K562 (cell line): ENCODE data around the gene DNAJB12. TPM values are rescaled to one million over a fixed set of nuclear protein-coding genes. Genes with fewer than 3 reads are reported as not detected.

Experiments
- EP300 ChIP-seq: IDR thresholded peaks from 2 replicates; pipeline ENCODE4 v1.6.1; 2012; ENCODE audit warnings: low read length, improper control_type of control experiment
- EWSR1 ChIP-seq: fragments of 450-650 bp; IDR thresholded peaks from 2 replicates; pipeline ENCODE4 v1.6.1; 2018; ENCODE audit warnings: borderline replicate concordance, mild to moderate bottlenecking, low read depth, moderate library complexity; ENCODE audit not compliant: partially characterized antibody
- FUS ChIP-seq: fragments of 200-400 bp; formaldehyde crosslinking; optimal IDR thresholded peaks from 2 replicates; pipeline ENCODE3; 2017; ENCODE audit warnings: low read depth, low read length
- HDAC6 ChIP-seq: IDR thresholded peaks from 2 replicates; pipeline ENCODE4 v1.6.1; 2012; ENCODE audit warnings: low read depth, mild to moderate bottlenecking, control low read depth, inconsistent platforms, low read length, moderate library complexity
- HNRNPH1 ChIP-seq: fragments of 200-400 bp; formaldehyde crosslinking; optimal IDR thresholded peaks from 2 replicates; pipeline ENCODE3; 2017; ENCODE audit warnings: low read depth, mild to moderate bottlenecking, low read length, moderate library complexity
- MAFG ChIP-seq: fragments of 450-650 bp; conservative IDR thresholded peaks from 2 replicates; pipeline ENCODE4 v1.6.1; 2016; ENCODE audit warnings: missing genetic modification characterization, missing compliant biosample characterization
- PHB2 ChIP-seq: fragments of 450-650 bp; IDR thresholded peaks from 2 replicates; pipeline ENCODE4 v1.6.1; 2017; ENCODE audit warnings: low read depth
- RBM17 ChIP-seq: fragments of 200-400 bp; formaldehyde crosslinking; IDR thresholded peaks from 2 replicates; pipeline ENCODE4 v1.6.1; 2017; ENCODE audit warnings: low read depth, mild to moderate bottlenecking, low read length, borderline replicate concordance
- SLC30A9 ChIP-seq: fragments of 250-450 bp; sonication (Bioruptor Pico); IDR thresholded peaks from 2 replicates; pipeline ENCODE4 v1.8.0; 2022; ENCODE audit warnings: mild to moderate bottlenecking, moderate library complexity
- SREBF2 ChIP-seq: sonication (generic); formaldehyde crosslinking; IDR thresholded peaks from 2 replicates; pipeline ENCODE4 v1.4.0; 2020; ENCODE audit warnings: mild to moderate bottlenecking, missing genetic modification reagents
- SRF ChIP-seq, 2 experiments: fragments of 250-450, 450-650 bp in 1 of 2; sonication (Bioruptor Pico) in 1 of 2; sonication (generic) in 1 of 2; formaldehyde crosslinking; IDR thresholded peaks; 2 replicates each; pipeline versions ENCODE4 v1.5.0 to v1.5.1; 2020 to 2022; ENCODE audit warnings: mild to moderate bottlenecking in 1 of 2, missing genetic modification reagents in 1 of 2
- STAT5A ChIP-seq: IDR thresholded peaks from 2 replicates; pipeline ENCODE4 v1.6.1; 2012; ENCODE audit warnings: low read length, inconsistent platforms, borderline replicate concordance
- ZNF644 ChIP-seq: fragments of 200-800 bp; sonication (Bioruptor generic); IDR thresholded peaks from 2 replicates; pipeline ENCODE4 v1.6.1; 2016; ENCODE audit warnings: low read depth, missing genetic modification characterization, missing compliant biosample characterization
- ZNF79 ChIP-seq: fragments of 250-450 bp; sonication (Bioruptor Pico); IDR thresholded peaks from 2 replicates; pipeline ENCODE4 v1.4.0; 2020; ENCODE audit warnings: low read depth, mild to moderate bottlenecking, moderate library complexity
- polyA plus RNA-seq, 8 experiments: library from polyadenylated mRNA; depleted of rRNA in 4 of 8; stranded (reverse) in 5 of 8; unstranded in 3 of 8; fragments of >200 nt; fragmentation: Nextera tagmentation in 2 of 8; fragmentation: Illumina TruSeq in 1 of 8; extraction: Ambion mirVana in 2 of 8; extraction: Trizol in 1 of 8; gene quantifications; 2 replicates each; pipeline versions ENCODE4 v1.2.1 to v1.2.3, GENCODE V29; 2011 to 2014; ENCODE audit warnings: inconsistent platforms in 1 of 8, missing spikeins in 1 of 8
- total RNA-seq, 7 experiments: library from RNA; depleted of rRNA in 6 of 7; stranded (reverse); fragments of >200 nt in 6 of 7; fragmentation: Illumina TruSeq in 2 of 7; extraction: Trizol in 2 of 7; gene quantifications; 2 replicates each; pipeline versions ENCODE4 v1.2.1 to v1.2.3, GENCODE V29; 2011 to 2021; ENCODE audit warnings: low replicate concordance in 1 of 7
- TF ChIP-seq, protein P1 (sequence below): fragments of 450-650 bp; IDR thresholded peaks from 2 replicates; pipeline ENCODE4 v1.6.1; 2017; ENCODE audit warnings: antibody characterized with exemption, mild to moderate bottlenecking
- TF ChIP-seq, protein P2 (sequence below): sonication (generic); formaldehyde crosslinking; IDR thresholded peaks from 2 replicates; pipeline ENCODE4 v1.8.1; 2023; ENCODE audit warnings: mild to moderate bottlenecking, missing genetic modification reagents, moderate library complexity
- TF ChIP-seq, protein P3 (sequence below): IDR thresholded peaks from 3 replicates; pipeline ENCODE4 v1.6.1; 2011; ENCODE audit warnings: borderline replicate concordance, mild to moderate bottlenecking, moderate library complexity; ENCODE audit not compliant: insufficient read length; ENCODE audit errors: extremely low read depth
- TF ChIP-seq, protein P4 (sequence below): fragments of 450-650 bp; formaldehyde crosslinking; IDR thresholded peaks from 2 replicates; pipeline ENCODE4 v1.4.0; 2022; ENCODE audit warnings: missing genetic modification characterization

Gene DNAJB12
- total and polyA plus RNA-seq, 9 of the 15 experiments (the other 6 are each of a cell fraction or from before 2014, with no cell fraction given) = 3.5 to 31.5 (median 20.3) TPM

DNA sequence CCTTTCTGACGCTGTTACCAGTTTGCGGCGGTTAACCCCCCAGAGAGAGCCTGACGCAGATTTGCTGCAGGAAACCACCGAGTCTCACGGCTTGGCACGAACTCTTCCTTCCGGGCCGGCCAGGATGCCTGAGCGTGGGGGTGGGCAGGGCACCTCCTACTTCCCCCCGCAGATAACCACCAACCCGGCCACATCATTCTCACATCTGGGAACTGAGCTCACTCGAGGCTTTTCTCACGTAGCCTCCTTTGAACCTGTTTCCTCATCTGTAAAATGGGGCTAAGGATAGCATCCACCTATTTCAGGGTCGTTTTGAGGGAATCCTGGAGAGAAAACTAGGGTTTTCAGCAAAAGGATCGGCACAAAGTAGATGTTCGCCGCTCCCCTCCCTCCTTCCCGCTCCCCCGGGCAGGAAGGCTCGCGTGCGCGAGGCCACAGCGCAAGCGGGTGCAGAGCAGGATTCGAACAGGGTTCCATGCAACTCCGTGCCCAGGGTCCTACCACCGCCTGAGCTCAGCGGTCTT lies 57.4 kb downstream of the DNAJB12 start (continued):
- TF ChIP-seq, protein P1, sequence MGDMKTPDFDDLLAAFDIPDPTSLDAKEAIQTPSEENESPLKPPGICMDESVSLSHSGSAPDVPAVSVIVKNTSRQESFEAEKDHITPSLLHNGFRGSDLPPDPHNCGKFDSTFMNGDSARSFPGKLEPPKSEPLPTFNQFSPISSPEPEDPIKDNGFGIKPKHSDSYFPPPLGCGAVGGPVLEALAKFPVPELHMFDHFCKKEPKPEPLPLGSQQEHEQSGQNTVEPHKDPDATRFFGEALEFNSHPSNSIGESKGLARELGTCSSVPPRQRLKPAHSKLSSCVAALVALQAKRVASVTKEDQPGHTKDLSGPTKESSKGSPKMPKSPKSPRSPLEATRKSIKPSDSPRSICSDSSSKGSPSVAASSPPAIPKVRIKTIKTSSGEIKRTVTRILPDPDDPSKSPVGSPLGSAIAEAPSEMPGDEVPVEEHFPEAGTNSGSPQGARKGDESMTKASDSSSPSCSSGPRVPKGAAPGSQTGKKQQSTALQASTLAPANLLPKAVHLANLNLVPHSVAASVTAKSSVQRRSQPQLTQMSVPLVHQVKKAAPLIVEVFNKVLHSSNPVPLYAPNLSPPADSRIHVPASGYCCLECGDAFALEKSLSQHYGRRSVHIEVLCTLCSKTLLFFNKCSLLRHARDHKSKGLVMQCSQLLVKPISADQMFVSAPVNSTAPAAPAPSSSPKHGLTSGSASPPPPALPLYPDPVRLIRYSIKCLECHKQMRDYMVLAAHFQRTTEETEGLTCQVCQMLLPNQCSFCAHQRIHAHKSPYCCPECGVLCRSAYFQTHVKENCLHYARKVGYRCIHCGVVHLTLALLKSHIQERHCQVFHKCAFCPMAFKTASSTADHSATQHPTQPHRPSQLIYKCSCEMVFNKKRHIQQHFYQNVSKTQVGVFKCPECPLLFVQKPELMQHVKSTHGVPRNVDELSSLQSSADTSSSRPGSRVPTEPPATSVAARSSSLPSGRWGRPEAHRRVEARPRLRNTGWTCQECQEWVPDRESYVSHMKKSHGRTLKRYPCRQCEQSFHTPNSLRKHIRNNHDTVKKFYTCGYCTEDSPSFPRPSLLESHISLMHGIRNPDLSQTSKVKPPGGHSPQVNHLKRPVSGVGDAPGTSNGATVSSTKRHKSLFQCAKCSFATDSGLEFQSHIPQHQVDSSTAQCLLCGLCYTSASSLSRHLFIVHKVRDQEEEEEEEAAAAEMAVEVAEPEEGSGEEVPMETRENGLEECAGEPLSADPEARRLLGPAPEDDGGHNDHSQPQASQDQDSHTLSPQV = peak; percentile 95
- TF ChIP-seq EP300 (peak; percentile 74), EWSR1 (no peak), ZNF79 (CRISPR knock-in tag) (no peak), FUS (no peak), SLC30A9 (CRISPR knock-in tag) (no peak), SREBF2 (CRISPR knock-in tag) (no peak), HNRNPH1 (no peak), ZNF644 (tag) (no peak), STAT5A (no peak), HDAC6 (no peak), PHB2 (no peak), MAFG (tag) (no peak), RBM17 (no peak), SRF (CRISPR knock-in tag; IDR thresholded peaks at IDR 0.05) (no peak)
- TF ChIP-seq, protein P2, sequence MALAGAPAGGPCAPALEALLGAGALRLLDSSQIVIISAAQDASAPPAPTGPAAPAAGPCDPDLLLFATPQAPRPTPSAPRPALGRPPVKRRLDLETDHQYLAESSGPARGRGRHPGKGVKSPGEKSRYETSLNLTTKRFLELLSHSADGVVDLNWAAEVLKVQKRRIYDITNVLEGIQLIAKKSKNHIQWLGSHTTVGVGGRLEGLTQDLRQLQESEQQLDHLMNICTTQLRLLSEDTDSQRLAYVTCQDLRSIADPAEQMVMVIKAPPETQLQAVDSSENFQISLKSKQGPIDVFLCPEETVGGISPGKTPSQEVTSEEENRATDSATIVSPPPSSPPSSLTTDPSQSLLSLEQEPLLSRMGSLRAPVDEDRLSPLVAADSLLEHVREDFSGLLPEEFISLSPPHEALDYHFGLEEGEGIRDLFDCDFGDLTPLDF = no peak
- TF ChIP-seq, protein P3, sequence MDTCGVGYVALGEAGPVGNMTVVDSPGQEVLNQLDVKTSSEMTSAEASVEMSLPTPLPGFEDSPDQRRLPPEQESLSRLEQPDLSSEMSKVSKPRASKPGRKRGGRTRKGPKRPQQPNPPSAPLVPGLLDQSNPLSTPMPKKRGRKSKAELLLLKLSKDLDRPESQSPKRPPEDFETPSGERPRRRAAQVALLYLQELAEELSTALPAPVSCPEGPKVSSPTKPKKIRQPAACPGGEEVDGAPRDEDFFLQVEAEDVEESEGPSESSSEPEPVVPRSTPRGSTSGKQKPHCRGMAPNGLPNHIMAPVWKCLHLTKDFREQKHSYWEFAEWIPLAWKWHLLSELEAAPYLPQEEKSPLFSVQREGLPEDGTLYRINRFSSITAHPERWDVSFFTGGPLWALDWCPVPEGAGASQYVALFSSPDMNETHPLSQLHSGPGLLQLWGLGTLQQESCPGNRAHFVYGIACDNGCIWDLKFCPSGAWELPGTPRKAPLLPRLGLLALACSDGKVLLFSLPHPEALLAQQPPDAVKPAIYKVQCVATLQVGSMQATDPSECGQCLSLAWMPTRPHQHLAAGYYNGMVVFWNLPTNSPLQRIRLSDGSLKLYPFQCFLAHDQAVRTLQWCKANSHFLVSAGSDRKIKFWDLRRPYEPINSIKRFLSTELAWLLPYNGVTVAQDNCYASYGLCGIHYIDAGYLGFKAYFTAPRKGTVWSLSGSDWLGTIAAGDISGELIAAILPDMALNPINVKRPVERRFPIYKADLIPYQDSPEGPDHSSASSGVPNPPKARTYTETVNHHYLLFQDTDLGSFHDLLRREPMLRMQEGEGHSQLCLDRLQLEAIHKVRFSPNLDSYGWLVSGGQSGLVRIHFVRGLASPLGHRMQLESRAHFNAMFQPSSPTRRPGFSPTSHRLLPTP = no peak
- TF ChIP-seq, protein P4, sequence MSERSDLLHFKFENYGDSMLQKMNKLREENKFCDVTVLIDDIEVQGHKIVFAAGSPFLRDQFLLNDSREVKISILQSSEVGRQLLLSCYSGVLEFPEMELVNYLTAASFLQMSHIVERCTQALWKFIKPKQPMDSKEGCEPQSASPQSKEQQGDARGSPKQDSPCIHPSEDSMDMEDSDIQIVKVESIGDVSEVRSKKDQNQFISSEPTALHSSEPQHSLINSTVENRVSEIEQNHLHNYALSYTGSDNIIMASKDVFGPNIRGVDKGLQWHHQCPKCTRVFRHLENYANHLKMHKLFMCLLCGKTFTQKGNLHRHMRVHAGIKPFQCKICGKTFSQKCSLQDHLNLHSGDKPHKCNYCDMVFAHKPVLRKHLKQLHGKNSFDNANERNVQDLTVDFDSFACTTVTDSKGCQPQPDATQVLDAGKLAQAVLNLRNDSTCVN (CRISPR knock-in tag) = 0 out of 2 replicates have a peak, but pooled peaks have one; percentile 84
